A549 (cell line): ENCODE results near the gene SERTAD1. TPM values are rescaled to one million over a fixed set of nuclear protein-coding genes. Genes with fewer than 3 reads are reported as not detected.

Source experiments
- BCL3 ChIP-seq: fragments of >200 bp; sonication (Bioruptor Twin); formaldehyde crosslinking; IDR thresholded peaks from 3 replicates; pipeline ENCODE4 v1.6.1; 2016
- CBX8 ChIP-seq: fragments of 200-600 bp; sonication (generic); IDR thresholded peaks from 2 replicates; pipeline ENCODE4 v1.6.1; 2016
- E2F6 ChIP-seq: IDR thresholded peaks from 2 replicates; pipeline ENCODE4 v1.6.1; 2012; ENCODE audit warnings: low read depth, borderline replicate concordance
- EHF ChIP-seq: fragments of 250-450 bp; sonication (Bioruptor Pico); IDR thresholded peaks from 2 replicates; pipeline ENCODE4 v1.5.0; 2020; ENCODE audit warnings: mild to moderate bottlenecking
- ELK1 ChIP-seq: fragments of 150-350 bp; IDR thresholded peaks from 2 replicates; pipeline ENCODE4 v1.6.1; 2014; ENCODE audit warnings: low read depth, mild to moderate bottlenecking, low read length
- EP300 ChIP-seq, 2 experiments: fragments of >200 bp; sonication (Bioruptor Twin); formaldehyde crosslinking; IDR thresholded peaks; 2 replicates in 1 of 2; 3 replicates in 1 of 2; pipeline ENCODE4 v1.6.1; 2016 to 2017
- ESRRA ChIP-seq: fragments of 150-350 bp; IDR thresholded peaks from 2 replicates; pipeline ENCODE4 v1.6.1; 2014; ENCODE audit warnings: mild to moderate bottlenecking, low read length, borderline replicate concordance
- FOSB ChIP-seq: fragments of 250-450 bp; sonication (Bioruptor Pico); IDR thresholded peaks from 2 replicates; pipeline ENCODE4 v1.5.0; 2020; ENCODE audit warnings: mild to moderate bottlenecking, moderate library complexity
- FOSL2 ChIP-seq, 2 experiments: fragments of 450-650 bp in 1 of 2; fragments of >200 bp in 1 of 2; sonication (Bioruptor Twin) in 1 of 2; formaldehyde crosslinking; IDR thresholded peaks; 2 replicates each; pipeline versions ENCODE4 v1.5.0 to v1.6.1; 2016 to 2020; ENCODE audit warnings: mild to moderate bottlenecking in 1 of 2, moderate library complexity in 1 of 2
- HES2 ChIP-seq: fragments of >200 bp; sonication (Bioruptor Twin); formaldehyde crosslinking; IDR thresholded peaks from 2 replicates; pipeline ENCODE4 v1.6.1; 2016
- HMGXB4 ChIP-seq: fragments of 250-450 bp; sonication (Bioruptor Pico); IDR thresholded peaks from 2 replicates; pipeline ENCODE4 v1.5.0; 2021; ENCODE audit warnings: mild to moderate bottlenecking, moderate library complexity, borderline replicate concordance
- JUN ChIP-seq, 2 experiments: fragments of >200 bp; sonication (Bioruptor Twin); formaldehyde crosslinking; IDR thresholded peaks; 2 replicates in 1 of 2; 3 replicates in 1 of 2; pipeline ENCODE4 v1.6.1; 2016 to 2017
- JUNB ChIP-seq: fragments of >200 bp; sonication (Bioruptor Twin); formaldehyde crosslinking; IDR thresholded peaks from 2 replicates; pipeline ENCODE4 v1.6.1; 2016
- KDM1A ChIP-seq: fragments of 200-600 bp; sonication (generic); IDR thresholded peaks from 2 replicates; pipeline ENCODE4 v1.6.1; 2016; ENCODE audit warnings: low read depth, mild to moderate bottlenecking
- MAX ChIP-seq: IDR thresholded peaks from 2 replicates; pipeline ENCODE4 v1.6.1; 2012
- MYC ChIP-seq: IDR thresholded peaks from 2 replicates; pipeline ENCODE4 v1.6.1; 2012; ENCODE audit warnings: mild to moderate bottlenecking, inconsistent platforms, low read length, improper control_type of control experiment, borderline replicate concordance
- NFE2L2 ChIP-seq: fragments of 150-350 bp; conservative IDR thresholded peaks from 2 replicates; pipeline ENCODE4 v1.6.1; 2014; ENCODE audit warnings: low read length
- NR3C1 ChIP-seq: fragments of >200 bp; sonication (Bioruptor Twin); formaldehyde crosslinking; IDR thresholded peaks from 3 replicates; pipeline ENCODE4 v1.6.1; 2017
- POLR2AphosphoS2 ChIP-seq: conservative IDR thresholded peaks from 2 replicates; pipeline ENCODE4 v1.6.1; 2012; ENCODE audit warnings: low read length, improper control_type of control experiment, inconsistent platforms
- RARB ChIP-seq: fragments of 250-450 bp; sonication (Bioruptor Pico); IDR thresholded peaks from 2 replicates; pipeline ENCODE4 v1.8.0; 2021; ENCODE audit warnings: mild to moderate bottlenecking, moderate library complexity
- RCOR1 ChIP-seq: fragments of 150-350 bp; IDR thresholded peaks from 2 replicates; pipeline ENCODE4 v1.6.1; 2014; ENCODE audit warnings: antibody characterized with exemption, low read length, low read depth
- RFX5 ChIP-seq: fragments of 450-650 bp; IDR thresholded peaks from 2 replicates; pipeline ENCODE4 v1.7.1; 2014; ENCODE audit warnings: antibody characterized with exemption, mild to moderate bottlenecking, moderate library complexity
- SMC3 ChIP-seq: fragments of >200 bp; sonication (Bioruptor Twin); formaldehyde crosslinking; IDR thresholded peaks from 3 replicates; pipeline ENCODE4 v1.6.1; 2018; ENCODE audit warnings: inconsistent platforms
- SREBF2 ChIP-seq: fragments of 450-650 bp; IDR thresholded peaks from 2 replicates; pipeline ENCODE4 v1.6.1; 2014; ENCODE audit warnings: mild to moderate bottlenecking, moderate library complexity
- TP53 ChIP-seq: fragments of 250-450 bp; sonication (Bioruptor Pico); IDR thresholded peaks from 2 replicates; pipeline ENCODE4 v1.5.0; 2021; ENCODE audit warnings: mild to moderate bottlenecking, moderate library complexity
- USF2 ChIP-seq: fragments of 450-650 bp; IDR thresholded peaks from 2 replicates; pipeline ENCODE4 v1.6.1; 2014; ENCODE audit warnings: antibody characterized with exemption
- ZC3H11A ChIP-seq: fragments of 450-650 bp; IDR thresholded peaks from 2 replicates; pipeline ENCODE4 v1.6.1; 2014; ENCODE audit warnings: antibody characterized with exemption, mild to moderate bottlenecking
- ZFP36 ChIP-seq: fragments of 450-650 bp; IDR thresholded peaks from 2 replicates; pipeline ENCODE4 v1.6.1; 2014; ENCODE audit warnings: borderline replicate concordance; ENCODE audit not compliant: partially characterized antibody
- ZNF302 ChIP-seq: fragments of 250-450 bp; sonication (Bioruptor Pico); IDR thresholded peaks from 2 replicates; pipeline ENCODE4 v1.9.0; 2021; ENCODE audit warnings: inconsistent platforms, mild to moderate bottlenecking, moderate library complexity
- polyA plus RNA-seq, 4 experiments: library from polyadenylated mRNA; depleted of rRNA in 3 of 4; stranded (reverse); fragments of >200 nt; fragmentation: RNase III in 1 of 4; extraction: RNeasy Plus Mini Kit Qiagen cat#74134 plus additional on column Dnase treatment in 1 of 4; gene quantifications; 2 replicates in 3 of 4; 3 replicates in 1 of 4; pipeline ENCODE4 v1.2.3, GENCODE V29; 2011 to 2017

SERTAD1 gene
- polyA plus RNA-seq, 2 of the 4 experiments (the other 2 are of a cell fraction), result 10.7 to 13.6 TPM

GRCh38 chr19:40433391-40434216 lies 7.8 kb upstream of the SERTAD1 start (continued):
- no peak for TF ChIP-seq ZFP36
- no peak for TF ChIP-seq FOSL2 (IDR thresholded peaks at IDR 0.05)
- peak; percentile 38; the same call in 1 of the 2 replicates for TF ChIP-seq FOSL2 (CRISPR knock-in tag; IDR thresholded peaks at IDR 0.05)
- TF ChIP-seq MAX, result peak; percentile 89
- peak; percentile 60; the same call in 1 of the 2 replicates for TF ChIP-seq MYC
- no peak for TF ChIP-seq RFX5
- TF ChIP-seq POLR2AphosphoS2, result no peak
- no peak for TF ChIP-seq SREBF2
- TF ChIP-seq TP53 (CRISPR knock-in tag), result peak; percentile 84; the same call in 1 of the 2 replicates
- TF ChIP-seq KDM1A, result no peak
- no peak for TF ChIP-seq HMGXB4
- TF ChIP-seq NFE2L2, result no peak
- no peak for TF ChIP-seq RCOR1
- TF ChIP-seq EP300 (IDR thresholded peaks at IDR 0.05), result no peak
- TF ChIP-seq NR3C1, result no peak
- no peak for TF ChIP-seq CBX8
- no peak for TF ChIP-seq RARB (CRISPR knock-in tag)
- no peak for TF ChIP-seq HES2
- TF ChIP-seq ELK1, result no peak
- TF ChIP-seq SMC3, result peak; percentile 45
- peak; percentile 73; the same call in 1 of the 2 replicates for TF ChIP-seq E2F6
- peak; percentile 79; the same call in 1 of the 2 replicates for TF ChIP-seq EHF
- no peak for TF ChIP-seq ZC3H11A
- peak; percentile 40 to 97; a peak in 4 of 5 replicates for TF ChIP-seq JUN (IDR thresholded peaks at IDR 0.05)
- TF ChIP-seq USF2, result no peak
- TF ChIP-seq ZNF302 (CRISPR knock-in tag), result no peak
- peak; percentile 83 for TF ChIP-seq FOSB (CRISPR knock-in tag)
- no peak for TF ChIP-seq JUNB
- peak; percentile 93 for TF ChIP-seq BCL3
- 0 out of 2 replicates have a peak, but pooled peaks have one; percentile 14 for TF ChIP-seq ESRRA
